Measurements from ENCODE around the gene INTS12.

The INTS12 gene

DNA sequence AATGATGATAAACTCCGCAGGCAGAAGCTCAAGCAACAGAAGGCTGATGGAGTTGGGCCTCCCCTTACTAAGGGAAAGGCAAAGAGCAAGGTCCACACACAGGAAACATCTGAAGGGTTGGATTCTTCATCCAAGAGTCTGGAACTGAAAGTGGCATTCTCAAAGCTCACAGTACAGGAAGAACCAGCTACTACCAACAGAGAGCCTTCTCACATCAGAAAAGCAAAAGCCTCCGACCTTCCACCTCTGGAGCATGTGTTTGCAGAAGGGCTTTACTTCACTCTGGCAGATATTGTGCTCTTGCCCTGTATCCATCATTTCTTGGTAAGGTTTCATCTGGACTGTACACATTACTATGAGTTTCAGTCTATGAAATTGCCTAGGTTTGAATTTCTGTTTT, 10.7 kb upstream of the INTS12 start:
- ATAC-seq = no peak
- no peak for TF ChIP-seq ZNF70 (CRISPR knock-in tag; IDR thresholded peaks at IDR 0.05)
- TF ChIP-seq SNAI2 (CRISPR knock-in tag; IDR thresholded peaks at IDR 0.05) = no peak
- no peak for TF ChIP-seq OSR1 (CRISPR knock-in tag; IDR thresholded peaks at IDR 0.05)
- no peak for TF ChIP-seq ZFP30 (CRISPR knock-in tag; IDR thresholded peaks at IDR 0.05)
- TF ChIP-seq ZNF8 (CRISPR knock-in tag; IDR thresholded peaks at IDR 0.05) = no peak
- TF ChIP-seq TOX (CRISPR knock-in tag; IDR thresholded peaks at IDR 0.05; ENCODE audit: borderline replicate concordance) = no peak
- TF ChIP-seq, protein P1, sequence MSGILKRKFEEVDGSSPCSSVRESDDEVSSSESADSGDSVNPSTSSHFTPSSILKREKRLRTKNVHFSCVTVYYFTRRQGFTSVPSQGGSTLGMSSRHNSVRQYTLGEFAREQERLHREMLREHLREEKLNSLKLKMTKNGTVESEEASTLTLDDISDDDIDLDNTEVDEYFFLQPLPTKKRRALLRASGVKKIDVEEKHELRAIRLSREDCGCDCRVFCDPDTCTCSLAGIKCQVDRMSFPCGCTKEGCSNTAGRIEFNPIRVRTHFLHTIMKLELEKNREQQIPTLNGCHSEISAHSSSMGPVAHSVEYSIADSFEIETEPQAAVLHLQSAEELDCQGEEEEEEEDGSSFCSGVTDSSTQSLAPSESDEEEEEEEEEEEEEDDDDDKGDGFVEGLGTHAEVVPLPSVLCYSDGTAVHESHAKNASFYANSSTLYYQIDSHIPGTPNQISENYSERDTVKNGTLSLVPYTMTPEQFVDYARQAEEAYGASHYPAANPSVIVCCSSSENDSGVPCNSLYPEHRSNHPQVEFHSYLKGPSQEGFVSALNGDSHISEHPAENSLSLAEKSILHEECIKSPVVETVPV (CRISPR knock-in tag; IDR thresholded peaks at IDR 0.05) = no peak
- no peak for TF ChIP-seq ARNTL (CRISPR knock-in tag; IDR thresholded peaks at IDR 0.05; ENCODE audit: borderline replicate concordance, low read depth)
- TF ChIP-seq ZFP3 (CRISPR knock-in tag; IDR thresholded peaks at IDR 0.05) = no peak
- no peak for TF ChIP-seq RARB (CRISPR knock-in tag; IDR thresholded peaks at IDR 0.05)

- no peak for TF ChIP-seq TOX (CRISPR knock-in tag; IDR thresholded peaks at IDR 0.05; ENCODE audit: borderline replicate concordance)
- TF ChIP-seq POU6F1 (CRISPR knock-in tag; IDR thresholded peaks at IDR 0.05; ENCODE audit: borderline replicate concordance, low read depth) = no peak
- no peak for TF ChIP-seq BACH2 (CRISPR knock-in tag; IDR thresholded peaks at IDR 0.05; ENCODE audit: borderline replicate concordance)
- TF ChIP-seq ZNF565 (CRISPR knock-in tag; conservative IDR thresholded peaks at IDR 0.05; ENCODE audit: low read depth) = no peak
- TF ChIP-seq PATZ1 (CRISPR knock-in tag; IDR thresholded peaks at IDR 0.05; ENCODE audit: borderline replicate concordance) = no peak
- no peak for TF ChIP-seq TCF4 (CRISPR knock-in tag; IDR thresholded peaks at IDR 0.05; ENCODE audit: borderline replicate concordance)
- ATAC-seq = no peak
Observed at GRCh38 chr4:105715692-105716278, 7.3 kb upstream of the INTS12 start.

DNA sequence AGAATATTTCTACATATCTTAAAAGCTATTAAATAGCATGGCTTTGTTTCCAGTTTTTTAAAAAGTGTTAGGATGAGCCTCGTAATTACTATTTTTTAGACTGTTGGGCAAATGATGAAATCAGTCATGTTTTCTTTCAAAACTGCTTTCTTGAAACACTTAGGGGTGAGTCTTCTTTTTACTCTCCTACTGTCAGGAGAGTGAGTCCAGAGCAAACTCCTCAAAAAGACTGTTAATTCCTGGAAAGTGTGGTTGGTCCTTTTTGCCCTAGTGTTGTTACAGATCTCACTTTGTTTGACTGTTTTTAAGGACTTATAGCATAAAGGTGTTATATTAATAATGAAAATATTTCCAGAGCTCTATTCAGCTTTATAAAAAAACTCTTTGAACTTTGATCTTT, 6.4 kb upstream of the INTS12 start:
- ATAC-seq = no peak
- no peak for TF ChIP-seq ZNF565 (CRISPR knock-in tag; conservative IDR thresholded peaks at IDR 0.05; ENCODE audit: low read depth)
- no peak for TF ChIP-seq ISL1 (CRISPR knock-in tag; IDR thresholded peaks at IDR 0.05)
- TF ChIP-seq POU6F1 (CRISPR knock-in tag; IDR thresholded peaks at IDR 0.05; ENCODE audit: borderline replicate concordance, low read depth) = no peak
- TF ChIP-seq PPARA (CRISPR knock-in tag; IDR thresholded peaks at IDR 0.05; ENCODE audit: borderline replicate concordance) = no peak
- TF ChIP-seq CREB5 (CRISPR knock-in tag; IDR thresholded peaks at IDR 0.05; ENCODE audit: low read depth) = no peak
- no peak for TF ChIP-seq PATZ1 (CRISPR knock-in tag; IDR thresholded peaks at IDR 0.05; ENCODE audit: borderline replicate concordance)
- TF ChIP-seq RARB (CRISPR knock-in tag; IDR thresholded peaks at IDR 0.05) = no peak
- no peak for TF ChIP-seq ZC3H10 (CRISPR knock-in tag; IDR thresholded peaks at IDR 0.05)
- no peak for TF ChIP-seq BACH2 (CRISPR knock-in tag; IDR thresholded peaks at IDR 0.05; ENCODE audit: borderline replicate concordance)
- TF ChIP-seq ZFP3 (CRISPR knock-in tag; IDR thresholded peaks at IDR 0.05) = no peak
- TF ChIP-seq, protein P2, sequence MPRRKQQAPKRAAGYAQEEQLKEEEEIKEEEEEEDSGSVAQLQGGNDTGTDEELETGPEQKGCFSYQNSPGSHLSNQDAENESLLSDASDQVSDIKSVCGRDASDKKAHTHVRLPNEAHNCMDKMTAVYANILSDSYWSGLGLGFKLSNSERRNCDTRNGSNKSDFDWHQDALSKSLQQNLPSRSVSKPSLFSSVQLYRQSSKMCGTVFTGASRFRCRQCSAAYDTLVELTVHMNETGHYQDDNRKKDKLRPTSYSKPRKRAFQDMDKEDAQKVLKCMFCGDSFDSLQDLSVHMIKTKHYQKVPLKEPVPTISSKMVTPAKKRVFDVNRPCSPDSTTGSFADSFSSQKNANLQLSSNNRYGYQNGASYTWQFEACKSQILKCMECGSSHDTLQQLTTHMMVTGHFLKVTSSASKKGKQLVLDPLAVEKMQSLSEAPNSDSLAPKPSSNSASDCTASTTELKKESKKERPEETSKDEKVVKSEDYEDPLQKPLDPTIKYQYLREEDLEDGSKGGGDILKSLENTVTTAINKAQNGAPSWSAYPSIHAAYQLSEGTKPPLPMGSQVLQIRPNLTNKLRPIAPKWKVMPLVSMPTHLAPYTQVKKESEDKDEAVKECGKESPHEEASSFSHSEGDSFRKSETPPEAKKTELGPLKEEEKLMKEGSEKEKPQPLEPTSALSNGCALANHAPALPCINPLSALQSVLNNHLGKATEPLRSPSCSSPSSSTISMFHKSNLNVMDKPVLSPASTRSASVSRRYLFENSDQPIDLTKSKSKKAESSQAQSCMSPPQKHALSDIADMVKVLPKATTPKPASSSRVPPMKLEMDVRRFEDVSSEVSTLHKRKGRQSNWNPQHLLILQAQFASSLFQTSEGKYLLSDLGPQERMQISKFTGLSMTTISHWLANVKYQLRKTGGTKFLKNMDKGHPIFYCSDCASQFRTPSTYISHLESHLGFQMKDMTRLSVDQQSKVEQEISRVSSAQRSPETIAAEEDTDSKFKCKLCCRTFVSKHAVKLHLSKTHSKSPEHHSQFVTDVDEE (CRISPR knock-in tag; IDR thresholded peaks at IDR 0.05) = no peak
- TF ChIP-seq, protein P1 (CRISPR knock-in tag; IDR thresholded peaks at IDR 0.05) = no peak
- TF ChIP-seq ZNF70 (CRISPR knock-in tag; IDR thresholded peaks at IDR 0.05) = no peak
- TF ChIP-seq SNAI2 (CRISPR knock-in tag; IDR thresholded peaks at IDR 0.05) = no peak
- TF ChIP-seq GLIS3 (CRISPR knock-in tag; IDR thresholded peaks at IDR 0.05) = no peak
- TF ChIP-seq TOX (CRISPR knock-in tag; IDR thresholded peaks at IDR 0.05; ENCODE audit: borderline replicate concordance) = no peak

All from SK-N-SH treated with all-trans-retinoic acid at 6 μM for 48 hours (cell line).